Hypothalamus (tissue), 51 donors: ENCODE data around the gene MFSD1.

Experiments used
- DNase-seq, 51 donors: peaks; one replicate each; lab custom pipeline; 2025; lab: John Stamatoyannopoulos, UW

MFSD1 gene

GRCh38 chr3:158863247-158863646 lies 61.4 kb downstream of the MFSD1 start:
- DNase-seq: no peak

GRCh38 chr3:158864492-158864891 lies 62.6 kb downstream of the MFSD1 start:
- DNase-seq: no peak

- DNase-seq: no peak
These were observed 73.8 kb downstream of the MFSD1 start for GRCh38 chr3:158875700-158876099.
